BLaER1 (cell line): ENCODE measurements around the gene PRKAA2.

ENCODE experiments used
- H3K27ac ChIP-seq: shearing (Covaris generic); formaldehyde crosslinking; 2 replicates; pipeline ENCODE4 v1.8.1; 2022
- H3K27me3 ChIP-seq: shearing (Covaris generic); formaldehyde crosslinking; 2 replicates; pipeline ENCODE4 v1.8.1; 2022
- H3K36me3 ChIP-seq: shearing (Covaris generic); formaldehyde crosslinking; 2 replicates; pipeline ENCODE4 v1.8.1; 2022
- H3K4me1 ChIP-seq: shearing (Covaris generic); formaldehyde crosslinking; 2 replicates; pipeline ENCODE4 v1.8.1; 2022
- H3K4me2 ChIP-seq: shearing (Covaris generic); formaldehyde crosslinking; 2 replicates; pipeline ENCODE4 v1.8.1; 2022
- H3K4me3 ChIP-seq: shearing (Covaris generic); formaldehyde crosslinking; 2 replicates; pipeline ENCODE4 v1.8.1; 2022
- H3K9ac ChIP-seq: shearing (Covaris generic); formaldehyde crosslinking; 2 replicates; pipeline ENCODE4 v1.8.1; 2022
- H3K9me3 ChIP-seq: shearing (Covaris generic); formaldehyde crosslinking; 2 replicates; pipeline ENCODE4 v1.8.1; 2022
- H4K20me1 ChIP-seq: shearing (Covaris generic); formaldehyde crosslinking; 2 replicates; pipeline ENCODE4 v1.8.1; 2022
- Cebpa-rat ChIP-seq: shearing (Covaris generic); IDR thresholded peaks from 2 replicates; pipeline ENCODE4 v1.8.1; 2022

The PRKAA2 gene

GRCh38 chr1:56630786-56631185 is 14.3 kb upstream of the PRKAA2 start:
- H3K36me3 ChIP-seq: no peaks in the 10 kb centered on the region
- no peak for TF ChIP-seq Cebpa-rat
- H3K4me1 ChIP-seq: peaks cover 8% of the 10 kb centered on the region

GRCh38 chr1:56631901-56632300 is 13.2 kb upstream of the PRKAA2 start:
- Histone ChIP-seq H4K20me1 (no peaks in the 10 kb centered on the region), H3K27ac (no peak overlapping the region), H3K36me3 (no peaks in the 10 kb centered on the region), H3K27me3 (no peaks in the 10 kb centered on the region), H3K4me3 (no peak overlapping the region), H3K4me2 (no peak overlapping the region), H3K9me3 (no peaks in the 10 kb centered on the region), H3K9ac (no peak overlapping the region), H3K4me1 (no peaks in the 10 kb centered on the region)
- no peak; the same call in 1 of the 2 replicates for TF ChIP-seq Cebpa-rat

More at GRCh38 chr1:56630786-56631185, 14.3 kb upstream of the PRKAA2 start:
- Histone ChIP-seq H3K4me2 (no peak overlapping the region), H3K9me3 (no peaks in the 10 kb centered on the region), H3K4me3 (no peak overlapping the region), H3K27ac (no peak overlapping the region), H3K27me3 (no peaks in the 10 kb centered on the region), H3K9ac (no peak overlapping the region), H4K20me1 (no peaks in the 10 kb centered on the region)

- no peak overlapping the region for H3K9ac ChIP-seq
- no peak overlapping the region for H3K27ac ChIP-seq
These were observed 10.1 kb upstream of the PRKAA2 start for GRCh38 chr1:56634981-56635380.

GRCh38 chr1:56638248-56638647 is 6.9 kb upstream of the PRKAA2 start:
- H3K4me3 ChIP-seq: no peak overlapping the region
- H3K4me2 ChIP-seq: no peak overlapping the region
- H3K36me3 ChIP-seq: no peaks in the 10 kb centered on the region
- H3K9ac ChIP-seq: no peak overlapping the region
- H3K4me1 ChIP-seq: no peaks in the 10 kb centered on the region
- no peak overlapping the region for H3K27ac ChIP-seq
- H3K9me3 ChIP-seq: no peaks in the 10 kb centered on the region
- TF ChIP-seq Cebpa-rat: no peak
- peaks cover 1% of the 10 kb centered on the region; the same call in 1 of the 2 replicates for H3K27me3 ChIP-seq
- H4K20me1 ChIP-seq: no peaks in the 10 kb centered on the region

More at GRCh38 chr1:56634981-56635380, 10.1 kb upstream of the PRKAA2 start:
- no peaks in the 10 kb centered on the region for H3K27me3 ChIP-seq
- no peak overlapping the region for H3K4me3 ChIP-seq
- no peaks in the 10 kb centered on the region for H3K4me1 ChIP-seq
- TF ChIP-seq Cebpa-rat: no peak
- no peaks in the 10 kb centered on the region for H4K20me1 ChIP-seq
- H3K4me2 ChIP-seq: no peak overlapping the region
- no peaks in the 10 kb centered on the region for H3K36me3 ChIP-seq
- H3K9me3 ChIP-seq: no peaks in the 10 kb centered on the region

GRCh38 chr1:56639211-56639610 is 5.9 kb upstream of the PRKAA2 start:
- Histone ChIP-seq H3K27me3 (peaks cover 9% of the 10 kb centered on the region; the same call in 1 of the 2 replicates), H3K36me3 (no peaks in the 10 kb centered on the region), H3K9me3 (no peaks in the 10 kb centered on the region), H4K20me1 (no peaks in the 10 kb centered on the region), H3K4me1 (peaks cover 1% of the 10 kb centered on the region; the same call in 1 of the 2 replicates), H3K4me3 (no peak overlapping the region), H3K4me2 (no peak overlapping the region), H3K27ac (no peak overlapping the region), H3K9ac (no peak overlapping the region)
- no peak for TF ChIP-seq Cebpa-rat

GRCh38 chr1:56643661-56644060 is 1.5 kb upstream of the PRKAA2 start:
- Histone ChIP-seq H4K20me1 (no peaks in the 10 kb centered on the region), H3K27me3 (peaks cover 30% of the 10 kb centered on the region), H3K36me3 (no peaks in the 10 kb centered on the region), H3K4me1 (peaks cover 15% of the 10 kb centered on the region), H3K4me3 (no peak overlapping the region), H3K27ac (no peak overlapping the region), H3K9me3 (no peaks in the 10 kb centered on the region), H3K4me2 (no peak overlapping the region), H3K9ac (no peak overlapping the region)
- no peak for TF ChIP-seq Cebpa-rat

- peak overlapping the region; percentile 93 for H3K4me2 ChIP-seq
- no peaks in the 10 kb centered on the region for H3K36me3 ChIP-seq
- TF ChIP-seq Cebpa-rat: no peak
- peaks cover 15% of the 10 kb centered on the region for H3K4me1 ChIP-seq
- no peaks in the 10 kb centered on the region for H4K20me1 ChIP-seq
- peak overlapping the region; percentile 78 for H3K4me3 ChIP-seq
- H3K9ac ChIP-seq: peak overlapping the region; percentile 69
- H3K27me3 ChIP-seq: peaks cover 30% of the 10 kb centered on the region
- no peaks in the 10 kb centered on the region for H3K9me3 ChIP-seq
- H3K27ac ChIP-seq: no peak overlapping the region
These were observed 823 bp upstream of the PRKAA2 start for GRCh38 chr1:56644064-56644918.

GRCh38 chr1:56645677-56646305 is 677 bp downstream of the PRKAA2 start:
- 0 out of 2 replicates have a peak overlapping the region, but pooled peaks have one; percentile 52 for H3K27ac ChIP-seq
- H3K4me1 ChIP-seq: peaks cover 15% of the 10 kb centered on the region
- no peaks in the 10 kb centered on the region for H4K20me1 ChIP-seq
- H3K27me3 ChIP-seq: peaks cover 30% of the 10 kb centered on the region
- TF ChIP-seq Cebpa-rat: no peak
- H3K4me2 ChIP-seq: peak overlapping the region; percentile 93
- H3K9ac ChIP-seq: peak overlapping the region; percentile 69
- no peaks in the 10 kb centered on the region for H3K9me3 ChIP-seq
- H3K4me3 ChIP-seq: peak overlapping the region; percentile 78
- H3K36me3 ChIP-seq: no peaks in the 10 kb centered on the region

- Histone ChIP-seq H3K27ac (no peak overlapping the region), H4K20me1 (no peaks in the 10 kb centered on the region), H3K9ac (no peak overlapping the region), H3K4me3 (no peak overlapping the region), H3K36me3 (no peaks in the 10 kb centered on the region), H3K4me2 (no peak overlapping the region), H3K4me1 (peaks cover 15% of the 10 kb centered on the region), H3K9me3 (no peaks in the 10 kb centered on the region), H3K27me3 (peaks cover 30% of the 10 kb centered on the region)
- no peak for TF ChIP-seq Cebpa-rat
These were observed 1.5 kb downstream of the PRKAA2 start for GRCh38 chr1:56646611-56647010.

- Histone ChIP-seq H3K4me1 (peaks cover 15% of the 10 kb centered on the region), H4K20me1 (no peaks in the 10 kb centered on the region), H3K4me3 (no peak overlapping the region), H3K27ac (no peak overlapping the region), H3K9me3 (no peaks in the 10 kb centered on the region), H3K36me3 (no peaks in the 10 kb centered on the region), H3K27me3 (peaks cover 30% of the 10 kb centered on the region), H3K9ac (no peak overlapping the region), H3K4me2 (no peak overlapping the region)
- TF ChIP-seq Cebpa-rat: no peak
These were observed 2.0 kb downstream of the PRKAA2 start for GRCh38 chr1:56647106-56647505.
